HG02840 (cell line): ENCODE results near the gene TEX53.

Experiments used
- ATAC-seq: cut with Tn5 transposase; IDR thresholded peaks from one replicate; pipeline ENCODE4 v1.9.1; 2021; ENCODE audit warnings: mild to moderate bottlenecking, moderate library complexity, moderate number of reproducible peaks; ENCODE audit not compliant: unreplicated experiment, low FRiP score

TEX53 gene

GRCh38 chr9:114657705-114658104 is at the start of gene TEX53:
TSS of gene TEX53 (minus strand) at chr9:114657805. CDS start at chr9:114657774, 31 bp downstream.
- no peak for ATAC-seq

- no peak for ATAC-seq
Measured at GRCh38 chr9:114706711-114707110, 49.1 kb upstream of the TEX53 start.

GRCh38 chr9:114701988-114702387 is 44.4 kb upstream of the TEX53 start:
- no peak for ATAC-seq

GRCh38 chr9:114697951-114698351 is 40.3 kb upstream of the TEX53 start:
- ATAC-seq = peak; percentile 38

GRCh38 chr9:114696814-114697544 is 39.4 kb upstream of the TEX53 start:
- ATAC-seq = peak; percentile 57

GRCh38 chr9:114695948-114696347 is 38.3 kb upstream of the TEX53 start:
- ATAC-seq = no peak

GRCh38 chr9:114694719-114695269 is 37.2 kb upstream of the TEX53 start:
- ATAC-seq = no peak

GRCh38 chr9:114694146-114694545 is 36.5 kb upstream of the TEX53 start:
- no peak for ATAC-seq

GRCh38 chr9:114693248-114693855 is 35.7 kb upstream of the TEX53 start:
- ATAC-seq = no peak

- no peak for ATAC-seq
Measured at GRCh38 chr9:114691956-114692295, 34.3 kb upstream of the TEX53 start.

- ATAC-seq = no peak
Measured at GRCh38 chr9:114691046-114691955, 33.7 kb upstream of the TEX53 start.

- ATAC-seq = no peak
Measured at GRCh38 chr9:114690308-114690707, 32.7 kb upstream of the TEX53 start.

GRCh38 chr9:114689813-114690212 is 32.2 kb upstream of the TEX53 start:
- ATAC-seq = no peak

- ATAC-seq = no peak
Measured at GRCh38 chr9:114688909-114689610, 31.5 kb upstream of the TEX53 start.

GRCh38 chr9:114688379-114688778 is 30.8 kb upstream of the TEX53 start:
- ATAC-seq = no peak

GRCh38 chr9:114687034-114687433 is 29.4 kb upstream of the TEX53 start:
- ATAC-seq = no peak

GRCh38 chr9:114685951-114686350 is 28.3 kb upstream of the TEX53 start:
- no peak for ATAC-seq

- ATAC-seq = no peak
Measured at GRCh38 chr9:114684036-114684435, 26.4 kb upstream of the TEX53 start.

- no peak for ATAC-seq
Measured at GRCh38 chr9:114682846-114683245, 25.2 kb upstream of the TEX53 start.

- ATAC-seq = peak; percentile 56
Measured at GRCh38 chr9:114681594-114682332, 24.2 kb upstream of the TEX53 start, which contains the start of gene TEX48. TSS of gene TEX48 (minus strand) at chr9:114682192. CDS start at chr9:114671723, 10,469 bp downstream.
